ENCODE measurements around the gene B3GAT3.

The B3GAT3 gene

GRCh38 chr11:62566247-62566646 is 55.5 kb downstream of the B3GAT3 start:
- no peak for ATAC-seq (replicated peaks; ENCODE audit: extremely low read depth, poor library complexity, severe bottlenecking)
- no peak for DNase-seq (ENCODE audit: low spot score in 2 of 2)
- no peak overlapping the region for H3K4me3 Mint-ChIP-seq
- H3K9me3 Mint-ChIP-seq: no peaks in the 10 kb centered on the region
- no peak overlapping the region for H3K27ac Mint-ChIP-seq (ENCODE audit: low read depth)
- H3K36me3 Mint-ChIP-seq (ENCODE audit: insufficient read depth): peaks cover 61% of the 10 kb centered on the region
- H3K4me1 Mint-ChIP-seq: peaks cover 34% of the 10 kb centered on the region
- H3K27me3 Mint-ChIP-seq: no peaks in the 10 kb centered on the region
